OCI-LY7 (cell line): ENCODE measurements around the gene CYP2D6. TPM values are rescaled to one million over a fixed set of nuclear protein-coding genes. Genes with fewer than 3 reads are reported as not detected.
"Not testable (repeated sequence)": the region's sequence is repeated elsewhere in the genome, so short reads cannot be mapped to it uniquely, and the experiment has no call there.

Experiments used
- Bru-seq: library from RNA; stranded (reverse); fragments of 400-500 nt; gene quantifications from one replicate; lab custom pipeline; 2021; lab: Mats Ljungman, UMichigan
- BruChase-seq, 2 experiments: library from RNA; stranded (reverse); fragments of 400-500 nt; gene quantifications; one replicate each; lab custom pipeline; 2021; lab: Mats Ljungman, UMichigan
- BruUV-seq: library from RNA; stranded (reverse); fragments of 400-500 nt; replicated peaks from 2 replicates; lab custom pipeline; 2021; lab: Mats Ljungman, UMichigan
- CTCF ChIA-PET: fragments of 300-600 bp; sonication (Branson Sonifier 250); formaldehyde crosslinking; loops from one replicate; lab custom pipeline; 2022; ENCODE audit warnings: antibody characterized with exemption; ENCODE audit not compliant: unreplicated experiment; lab: Charles Lee
- POLR2A ChIA-PET: fragments of 300-600 bp; sonication (Branson Sonifier 250); formaldehyde crosslinking; loops from one replicate; lab custom pipeline; 2022; ENCODE audit warnings: antibody characterized with exemption; lab: Charles Lee
- DNase-seq: peaks from one replicate; pipeline ENCODE4 v3.0.0-alpha.2; 2015; ENCODE audit warnings: low spot score
- H2AFZ ChIP-seq: fragments of 200-600 bp; sonication (generic), shearing (Covaris generic); 2 replicates; pipeline ENCODE4 v1.6.1; 2014; ENCODE audit warnings: mild to moderate bottlenecking, antibody characterized with exemption, low read length, moderate library complexity
- H3K27ac ChIP-seq: fragments of 200-600 bp; sonication (generic); 2 replicates; pipeline ENCODE4 v1.5.1; 2014; ENCODE audit warnings: mixed run types, low read depth, mild to moderate bottlenecking, moderate library complexity, low read length, inconsistent platforms; ENCODE audit not compliant: poor library complexity, severe bottlenecking
- H3K36me3 ChIP-seq: fragments of 200-600 bp; sonication (generic); 2 replicates; pipeline ENCODE4 v1.6.1; 2014; ENCODE audit warnings: mild to moderate bottlenecking, antibody characterized with exemption, low read length, moderate library complexity, mixed read lengths; ENCODE audit not compliant: insufficient read depth
- H3K4me1 ChIP-seq: fragments of 200-600 bp; sonication (generic); 2 replicates; pipeline ENCODE4 v1.5.1; 2014; ENCODE audit warnings: mild to moderate bottlenecking, low read length; ENCODE audit not compliant: insufficient read depth, poor library complexity, severe bottlenecking
- H3K4me2 ChIP-seq: fragments of 200-600 bp; sonication (generic); 2 replicates; pipeline ENCODE4 v1.6.1; 2014; ENCODE audit warnings: mild to moderate bottlenecking, low read length
- H3K4me3 ChIP-seq: fragments of 200-600 bp; sonication (generic); 2 replicates; pipeline ENCODE4 v1.5.1; 2014; ENCODE audit warnings: mild to moderate bottlenecking, low read depth, low read length; ENCODE audit not compliant: poor library complexity, severe bottlenecking
- H3K79me2 ChIP-seq: fragments of 200-600 bp; sonication (generic); 2 replicates; pipeline ENCODE4 v1.6.1; 2016; ENCODE audit warnings: low read depth, mild to moderate bottlenecking, low read length, moderate library complexity, mixed read lengths; ENCODE audit not compliant: insufficient read depth
- H3K9me2 ChIP-seq: fragments of 200-600 bp; sonication (generic); 2 replicates; pipeline ENCODE4 v1.6.1; 2016; ENCODE audit warnings: mild to moderate bottlenecking, low read length, mixed read lengths; ENCODE audit not compliant: insufficient read depth
- H3K9me3 ChIP-seq: fragments of 200-600 bp; sonication (generic); 2 replicates; pipeline ENCODE4 v1.6.1; 2014; ENCODE audit warnings: mild to moderate bottlenecking, mixed run types, low read length, mixed read lengths
- H4K20me1 ChIP-seq: fragments of 200-600 bp; sonication (generic); 2 replicates; pipeline ENCODE4 v1.6.1; 2014; ENCODE audit warnings: mild to moderate bottlenecking, antibody characterized with exemption, low read length, moderate library complexity, mixed read lengths; ENCODE audit not compliant: insufficient read depth
- EZH2phosphoT487 ChIP-seq: fragments of 200-600 bp; sonication (generic); IDR thresholded peaks from 2 replicates; pipeline ENCODE4 v1.6.1; 2018; ENCODE audit warnings: low read depth, borderline replicate concordance, mild to moderate bottlenecking, mixed run types, antibody characterized with exemption, low read length, moderate library complexity, mixed read lengths
- intact Hi-C: fragments of 100-400 bp; cut with micrococcal nuclease; formaldehyde crosslinking; loops from one replicate; pipeline ENCODE4 v1.10.0; 2022; ENCODE audit not compliant: unreplicated experiment
- long read RNA-seq: library from polyadenylated mRNA; stranded (forward); transcript quantifications from one replicate; pipeline ENCODE4 v2.0.0, GENCODE V29; 2022
- total RNA-seq, 2 experiments: library from RNA; depleted of rRNA in 1 of 2; stranded (reverse); fragments of >200 nt in 1 of 2; shearing (Covaris generic) in 1 of 2; gene quantifications; 2 replicates each; pipeline ENCODE4 v1.2.3, GENCODE V29; 2014 to 2022
- TF ChIP-seq, protein P1 (sequence below): fragments of 200-600 bp; sonication (generic); conservative IDR thresholded peaks from 2 replicates; pipeline ENCODE4 v1.5.1; 2014; ENCODE audit warnings: mild to moderate bottlenecking, antibody characterized with exemption, low read length, moderate library complexity, mixed read lengths

Gene CYP2D6
- 2.4 and 3.0 TPM in 2 replicates for total RNA-seq (2014; rRNA removed; shearing (Covaris generic))
- 4.1 and 4.5 TPM in 2 replicates for total RNA-seq (2022)
- percentile 38 among the genes with signal in this experiment for Bru-seq, nascent RNA
- percentile 33 among the genes with signal in this experiment for BruChase-seq, experiment 1, labeled RNA remaining after a 6-hour chase
- percentile 37 among the genes with signal in this experiment for BruChase-seq, experiment 2, labeled RNA remaining after a 2-hour chase
- long read RNA-seq, partial matches to known transcripts, result 0 of 1 reads
- long read RNA-seq, other reads (novel, unspliced or antisense), result 1 of 1 reads

DNA sequence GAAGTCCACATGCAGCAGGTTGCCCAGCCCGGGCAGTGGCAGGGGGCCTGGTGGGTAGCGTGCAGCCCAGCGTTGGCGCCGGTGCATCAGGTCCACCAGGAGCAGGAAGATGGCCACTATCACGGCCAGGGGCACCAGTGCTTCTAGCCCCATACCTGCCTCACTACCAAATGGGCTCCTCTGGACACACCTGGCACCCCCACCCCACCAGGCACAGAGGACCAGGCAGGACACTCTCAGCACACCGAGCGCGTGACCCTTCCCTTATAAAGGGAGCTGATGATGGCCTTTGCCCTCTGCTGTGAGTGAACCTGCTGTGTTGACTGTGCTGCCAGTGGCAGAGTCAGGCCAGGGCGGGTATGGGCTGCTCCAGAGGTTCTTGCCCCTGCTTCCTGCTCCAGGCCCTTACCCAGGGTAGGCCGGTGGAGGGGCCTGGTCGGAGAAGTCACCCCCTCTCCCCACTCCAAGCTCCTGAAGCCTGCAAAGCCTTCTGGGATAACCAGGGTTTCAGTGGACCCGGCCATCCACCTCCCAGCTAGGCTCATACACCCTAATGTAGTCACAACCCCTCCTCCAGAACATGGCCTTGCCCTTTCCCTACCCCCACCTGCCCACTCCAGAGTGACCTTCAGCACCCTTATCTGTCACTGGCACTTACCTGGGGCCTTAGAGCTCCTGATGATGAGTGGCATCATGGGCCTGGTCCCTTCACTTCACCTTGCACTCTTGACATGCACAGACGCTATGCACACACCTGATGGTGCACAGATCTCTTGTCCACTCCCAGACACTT lies at the start of gene CYP2D6:
CYP2D6 (minus strand) TSS at position 172 of the 793 bp plus-strand sequence; CDS start at position 153, 19 bp downstream.
- DNase-seq, H3K27ac ChIP-seq, H3K4me3 ChIP-seq, H3K9me2 ChIP-seq, intact Hi-C loops, H4K20me1 ChIP-seq, H3K4me2 ChIP-seq, CTCF ChIA-PET, H3K4me1 ChIP-seq, H3K79me2 ChIP-seq, H3K9me3 ChIP-seq, H3K36me3 ChIP-seq, BruUV-seq, H2AFZ ChIP-seq, POLR2A ChIA-PET: not testable (repeated sequence)

DNA sequence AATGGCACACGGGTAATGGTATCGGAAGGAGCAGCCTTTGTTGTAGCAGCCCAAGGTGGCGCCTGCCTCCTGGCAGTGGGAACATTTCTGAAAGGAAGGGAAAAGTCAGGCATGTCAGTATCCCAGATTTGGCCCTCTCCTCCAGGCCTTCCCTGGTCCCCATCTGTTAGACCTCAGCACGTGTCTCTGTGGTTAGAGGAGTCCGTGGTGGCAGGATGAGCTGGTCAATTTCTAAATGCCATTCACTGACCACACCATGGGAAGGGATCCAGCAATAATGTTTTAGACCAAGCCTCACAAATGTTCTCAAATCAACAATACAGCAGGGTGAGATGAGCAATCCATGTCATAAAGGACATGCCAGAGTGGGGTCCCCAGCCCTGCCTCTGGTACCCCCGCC lies 49.0 kb upstream of the CYP2D6 start:
- peaks cover 17% of the 10 kb centered on the region; the same call in 1 of the 2 replicates for H3K79me2 ChIP-seq
- H3K4me2 ChIP-seq, result no peak overlapping the region
- no peaks in the 10 kb centered on the region for H3K9me2 ChIP-seq
- no peaks in the 10 kb centered on the region for H3K9me3 ChIP-seq
- H3K27ac ChIP-seq, result no peak overlapping the region
- TF ChIP-seq EZH2phosphoT487, result no peak
- TF ChIP-seq, protein P1, sequence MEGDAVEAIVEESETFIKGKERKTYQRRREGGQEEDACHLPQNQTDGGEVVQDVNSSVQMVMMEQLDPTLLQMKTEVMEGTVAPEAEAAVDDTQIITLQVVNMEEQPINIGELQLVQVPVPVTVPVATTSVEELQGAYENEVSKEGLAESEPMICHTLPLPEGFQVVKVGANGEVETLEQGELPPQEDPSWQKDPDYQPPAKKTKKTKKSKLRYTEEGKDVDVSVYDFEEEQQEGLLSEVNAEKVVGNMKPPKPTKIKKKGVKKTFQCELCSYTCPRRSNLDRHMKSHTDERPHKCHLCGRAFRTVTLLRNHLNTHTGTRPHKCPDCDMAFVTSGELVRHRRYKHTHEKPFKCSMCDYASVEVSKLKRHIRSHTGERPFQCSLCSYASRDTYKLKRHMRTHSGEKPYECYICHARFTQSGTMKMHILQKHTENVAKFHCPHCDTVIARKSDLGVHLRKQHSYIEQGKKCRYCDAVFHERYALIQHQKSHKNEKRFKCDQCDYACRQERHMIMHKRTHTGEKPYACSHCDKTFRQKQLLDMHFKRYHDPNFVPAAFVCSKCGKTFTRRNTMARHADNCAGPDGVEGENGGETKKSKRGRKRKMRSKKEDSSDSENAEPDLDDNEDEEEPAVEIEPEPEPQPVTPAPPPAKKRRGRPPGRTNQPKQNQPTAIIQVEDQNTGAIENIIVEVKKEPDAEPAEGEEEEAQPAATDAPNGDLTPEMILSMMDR, result no peak
- H2AFZ ChIP-seq, result no peak overlapping the region
- CTCF ChIA-PET, result no interaction called here
- no peaks in the 10 kb centered on the region for H4K20me1 ChIP-seq
- no peak for DNase-seq
- no peaks in the 10 kb centered on the region for H3K4me1 ChIP-seq
- peaks cover 26% of the 10 kb centered on the region for H3K36me3 ChIP-seq
- H3K4me3 ChIP-seq, result no peak overlapping the region
- BruUV-seq, result no TSS peak
- intact Hi-C loops, result no loop called here
- POLR2A ChIA-PET, result no interaction called here

DNA sequence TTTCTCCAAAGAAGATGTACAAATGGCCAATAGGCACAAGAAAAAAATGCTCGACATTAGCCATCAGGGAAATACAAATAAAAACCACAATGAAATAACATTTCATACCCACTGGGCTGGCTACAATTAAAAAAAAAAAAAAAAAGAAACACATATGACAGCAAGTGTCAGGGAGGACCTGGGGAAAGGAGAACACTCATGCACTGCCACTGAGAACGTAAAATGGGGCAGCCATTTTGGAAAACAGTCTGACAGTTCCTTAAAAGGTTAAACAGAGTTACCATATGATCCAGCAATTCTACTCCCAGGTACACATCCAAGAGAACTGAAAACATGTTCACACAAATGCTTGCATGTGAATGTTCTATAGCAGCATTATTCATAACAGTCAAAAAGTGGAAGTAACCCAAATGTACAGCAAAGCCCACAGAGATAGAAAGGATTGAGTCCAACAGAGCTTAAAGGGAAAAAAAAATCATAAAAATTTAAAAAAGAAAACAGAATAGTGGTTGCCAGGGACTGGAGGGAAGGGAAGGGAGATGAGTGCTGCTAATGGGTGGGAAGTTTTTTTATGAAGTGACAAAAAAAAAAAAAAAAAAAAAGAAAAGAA lies 48.4 kb upstream of the CYP2D6 start:
- H3K4me3 ChIP-seq, result no peak overlapping the region
- H3K4me2 ChIP-seq, result no peak overlapping the region
- CTCF ChIA-PET, result no interaction called here
- no peak overlapping the region for H2AFZ ChIP-seq
- POLR2A ChIA-PET, result interaction anchor here (0.6 to 0.7 kb wide), 4 partner anchors 81 to 233 kb away, joined by 3 to 7 read pairs (median 4); no protein-coding TSS in a partner anchor
- intact Hi-C loops, result no loop called here
- H3K79me2 ChIP-seq, result peaks cover 11% of the 10 kb centered on the region; the same call in 1 of the 2 replicates
- H3K9me3 ChIP-seq, result no peaks in the 10 kb centered on the region
- peaks cover 26% of the 10 kb centered on the region for H3K36me3 ChIP-seq
- DNase-seq, result no peak
- TF ChIP-seq, protein P1, result no peak
- no peak for TF ChIP-seq EZH2phosphoT487
- TSS peak; percentile 44 for BruUV-seq
- no peak overlapping the region for H3K27ac ChIP-seq
- no peaks in the 10 kb centered on the region for H3K4me1 ChIP-seq
- H3K9me2 ChIP-seq, result no peaks in the 10 kb centered on the region
- H4K20me1 ChIP-seq, result no peaks in the 10 kb centered on the region
